Measurements from ENCODE around the gene ONECUT3. TPM values are rescaled to one million over a fixed set of nuclear protein-coding genes. Genes with fewer than 3 reads are reported as not detected.

ONECUT3 gene
- total RNA-seq, 3 donors from 2014 or later, result not detected

- TF ChIP-seq CTCF (IDR thresholded peaks at IDR 0.05), result no peak
- no peak overlapping the region for H3K4me3 ChIP-seq
- H3K9me3 ChIP-seq, result no peaks in the 10 kb centered on the region
- DNase-seq (no peak), ATAC-seq (no peak)
- no peaks in the 10 kb centered on the region for H3K4me1 ChIP-seq (ENCODE audit: low read depth)
- intact Hi-C loops (cut with DNase I, micrococcal nuclease), result no loop called here
- H3K36me3 ChIP-seq (ENCODE audit: low read depth), result no peaks in the 10 kb centered on the region
Observed at GRCh38 chr19:1776606-1777147, 23.4 kb downstream of the ONECUT3 start.

DNA sequence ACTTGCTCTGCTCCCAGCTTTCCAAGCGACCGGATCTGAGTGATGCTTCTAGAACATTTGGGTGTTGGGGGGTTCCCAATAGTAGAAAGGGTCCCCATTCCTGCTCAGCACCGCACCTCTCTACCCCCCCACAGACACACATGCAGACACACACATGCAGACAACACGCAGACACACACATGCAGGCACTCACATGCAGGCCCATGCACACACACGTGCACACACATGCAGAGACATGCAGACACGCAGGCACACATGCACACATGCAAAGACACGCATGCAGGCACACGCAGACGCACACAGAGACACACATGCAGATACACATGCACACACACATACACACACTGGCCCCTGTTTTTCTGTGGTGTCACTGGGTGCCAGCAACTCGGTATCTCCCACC lies 23.8 kb downstream of the ONECUT3 start:
- H3K4me1 ChIP-seq (ENCODE audit: low read depth), result no peaks in the 10 kb centered on the region
- no peaks in the 10 kb centered on the region for H3K36me3 ChIP-seq (ENCODE audit: low read depth)
- no peaks in the 10 kb centered on the region for H3K9me3 ChIP-seq
- no peak overlapping the region for H3K4me3 ChIP-seq
- TF ChIP-seq CTCF (IDR thresholded peaks at IDR 0.05), result no peak
- DNase-seq (no peak), ATAC-seq (no peak)
- intact Hi-C loops (cut with DNase I, micrococcal nuclease), result no loop called here

- TF ChIP-seq CTCF (IDR thresholded peaks at IDR 0.05), result no peak
- no peaks in the 10 kb centered on the region for H3K9me3 ChIP-seq
- ATAC-seq (no peak), DNase-seq (no peak)
- no peaks in the 10 kb centered on the region for H3K36me3 ChIP-seq (ENCODE audit: low read depth)
- intact Hi-C loops (cut with DNase I, micrococcal nuclease), result no loop called here
- no peak overlapping the region for H3K4me3 ChIP-seq
- H3K4me1 ChIP-seq (ENCODE audit: low read depth), result no peaks in the 10 kb centered on the region
Observed at GRCh38 chr19:1779574-1779973, 26.3 kb downstream of the ONECUT3 start.

- Histone ChIP-seq H3K9me3 (no peaks in the 10 kb centered on the region), H3K36me3 (ENCODE audit: low read depth) (no peaks in the 10 kb centered on the region), H3K4me3 (no peak overlapping the region), H3K4me1 (ENCODE audit: low read depth) (no peaks in the 10 kb centered on the region)
- no peak for ATAC-seq
- no peak for DNase-seq
- intact Hi-C loops (cut with DNase I, micrococcal nuclease), result no loop called here
- no peak for TF ChIP-seq CTCF (IDR thresholded peaks at IDR 0.05)
Observed at GRCh38 chr19:1780272-1780958, 27.1 kb downstream of the ONECUT3 start.

DNA sequence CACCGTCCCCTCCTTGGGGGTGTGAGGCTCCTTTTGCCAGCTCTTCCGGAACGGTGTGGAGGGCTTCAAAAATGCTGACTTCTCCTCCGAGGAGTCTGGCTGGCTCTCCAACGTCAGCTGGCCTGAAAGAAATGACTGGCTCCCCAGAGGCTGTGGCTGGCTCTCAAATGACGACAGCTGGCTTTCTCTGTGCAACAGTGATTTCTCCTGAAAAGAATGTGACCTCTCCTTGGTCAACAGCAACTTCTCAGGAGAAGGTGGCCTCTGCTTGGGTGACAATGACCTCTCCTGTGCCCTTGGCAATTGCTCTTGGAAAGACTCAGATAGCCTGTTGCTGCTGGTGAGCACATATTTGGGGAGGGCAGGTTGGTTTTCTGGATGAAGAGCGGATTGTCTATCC lies 29.2 kb downstream of the ONECUT3 start:
- TF ChIP-seq CTCF (IDR thresholded peaks at IDR 0.05), result no peak
- DNase-seq, result no peak
- intact Hi-C loops (cut with DNase I, micrococcal nuclease), result no loop called here
- no peak for ATAC-seq
- no peaks in the 10 kb centered on the region for H3K9me3 ChIP-seq
- H3K4me3 ChIP-seq, result no peak overlapping the region
- no peaks in the 10 kb centered on the region for H3K4me1 ChIP-seq (ENCODE audit: low read depth)
- H3K36me3 ChIP-seq (ENCODE audit: low read depth), result no peaks in the 10 kb centered on the region
